Stomach (tissue), 4 donors: ENCODE measurements around the gene THSD7A.

Experiments used
- CTCF ChIP-seq, 7 experiments: fragments of 450-650 bp in 4 of 7; fragments of 200-600 bp in 3 of 7; sonication (generic) in 3 of 7; IDR thresholded peaks; one replicate each; pipeline ENCODE4 v1.5.1; 2016 to 2019; ENCODE audit warnings: antibody characterized with exemption in 7 of 7, control low read depth in 2 of 7, mild to moderate bottlenecking in 1 of 7
- EP300 ChIP-seq: sonication (generic); formaldehyde crosslinking; IDR thresholded peaks from one replicate; pipeline ENCODE4 v1.6.1; 2017; ENCODE audit warnings: antibody characterized with exemption
- POLR2A ChIP-seq, 4 donors: fragments of 450-650 bp; IDR thresholded peaks; one replicate each; pipeline ENCODE4 v1.6.1; 2016; ENCODE audit warnings: antibody characterized with exemption in 4 of 4, control low read depth in 2 of 4, mild to moderate bottlenecking in 1 of 4, moderate library complexity in 1 of 4

GRCh38 chr7:11699666-11700065 lies 132.3 kb downstream of the THSD7A start:
- TF ChIP-seq CTCF (IDR thresholded peaks at IDR 0.05), result no peak
- no peak for TF ChIP-seq POLR2A (IDR thresholded peaks at IDR 0.05)
- TF ChIP-seq EP300, result no peak
